Measurements from ENCODE around the gene BATF2. TPM values are rescaled to one million over a fixed set of nuclear protein-coding genes. Genes with fewer than 3 reads are reported as not detected.

BATF2 gene
- total RNA-seq, 1 experiment from 2014 or later = 0.72 TPM

DNA sequence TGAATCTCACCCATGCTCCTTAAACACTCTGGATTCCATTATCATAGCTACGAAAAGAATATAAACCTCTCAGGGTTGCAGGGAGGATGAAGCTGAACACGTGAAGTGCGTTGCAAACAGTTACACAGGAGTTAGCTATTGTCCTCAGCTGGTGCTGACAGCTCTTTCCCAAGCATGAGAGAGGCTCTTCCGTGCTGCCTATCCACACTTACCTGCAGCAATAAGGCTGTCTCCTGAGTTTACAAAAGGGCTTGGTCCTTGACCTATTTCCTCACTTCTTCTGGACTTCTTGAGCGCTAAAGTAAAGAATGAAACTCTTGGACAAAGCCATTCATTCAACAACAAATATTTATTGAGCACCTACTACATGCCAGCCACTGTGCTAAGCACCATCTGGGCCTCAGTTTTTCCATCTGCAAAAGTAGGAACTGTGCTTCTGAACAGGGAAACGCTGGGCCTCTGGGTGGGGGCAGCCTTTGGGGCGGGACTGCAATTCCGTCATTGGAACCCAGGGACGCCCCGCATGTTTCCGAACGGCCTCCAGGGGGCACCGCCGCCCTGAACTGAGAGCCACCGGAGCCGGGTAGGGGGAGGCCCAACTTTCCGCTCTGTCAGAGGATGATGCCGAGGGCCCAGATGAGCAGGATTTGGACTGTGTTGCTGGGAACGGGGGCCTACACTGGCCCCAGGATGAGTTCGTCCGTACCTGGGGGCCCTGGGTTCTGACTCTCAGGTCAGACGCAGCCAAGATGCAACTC lies 16.5 kb upstream of the BATF2 start:
- H3K4me3 Mint-ChIP-seq = peak overlapping the region; percentile 75 to 87
- Histone ChIP-seq H2BK12ac (ENCODE audit: insufficient read length, low read depth, low read length) (no peak overlapping the region), H2AK5ac (ENCODE audit: insufficient read length, low read length) (no peak overlapping the region), H3K27me3 (ENCODE audit: insufficient read depth, low read length) (no peaks in the 10 kb centered on the region), H3K79me1 (ENCODE audit: insufficient read depth, low read depth, low read length, poor library complexity, severe bottlenecking) (peaks cover 2% of the 10 kb centered on the region), H3K23me2 (ENCODE audit: insufficient read length, low read depth, low read length, poor library complexity, severe bottlenecking) (peaks cover 7% of the 10 kb centered on the region), H3K56ac (ENCODE audit: insufficient read length, low read depth, low read length) (no peak overlapping the region), H3K9ac (ENCODE audit: extremely low read depth, insufficient read length, low read length) (peak overlapping the region; percentile 66), H4K20me1 (ENCODE audit: control insufficient read depth, insufficient read depth, insufficient read length) (no peaks in the 10 kb centered on the region), H3K4ac (ENCODE audit: low read depth, low read length) (no peak overlapping the region; the same call in 1 of the 2 replicates), H3K14ac (ENCODE audit: insufficient read depth, low read length) (peak overlapping the region; percentile 89; the same call in 1 of the 2 replicates), H3T11ph (ENCODE audit: low read length) (no peak overlapping the region), H4K91ac (ENCODE audit: insufficient read length, low read depth, low read length) (no peak overlapping the region), H2BK15ac (ENCODE audit: low read depth, low read length) (peak overlapping the region; percentile 91; the same call in 1 of the 2 replicates), H3K23ac (ENCODE audit: insufficient read length, low read depth, low read length) (no peak overlapping the region), H3K27ac (ENCODE audit: insufficient read length, low read depth, low read length) (no peak overlapping the region), H2BK20ac (ENCODE audit: low read depth, low read length, poor library complexity, severe bottlenecking) (no peak overlapping the region), H3K4me1 (ENCODE audit: insufficient read depth, low read length) (no peaks in the 10 kb centered on the region), H2AFZ (ENCODE audit: low read length) (no peak overlapping the region), H4K5ac (ENCODE audit: insufficient read length, low read depth, low read length) (no peak overlapping the region), H3K4me2 (ENCODE audit: insufficient read depth, insufficient read length, low read length) (peak overlapping the region; percentile 41), H4K8ac (replicated peaks; ENCODE audit: insufficient read length, low read depth, low read length) (no peak overlapping the region), H3K9me3 (ENCODE audit: control insufficient read depth, low read depth, low read length) (no peaks in the 10 kb centered on the region), H2BK5ac (ENCODE audit: insufficient read length, low read length) (no peak overlapping the region), H3K79me2 (ENCODE audit: insufficient read depth, low read length) (no peaks in the 10 kb centered on the region), H3K18ac (ENCODE audit: insufficient read length, low read depth, low read length) (peak overlapping the region; percentile 90), H2BK120ac (ENCODE audit: low read depth, low read length, poor library complexity, severe bottlenecking) (no peak overlapping the region)
- H3K4me1 Mint-ChIP-seq = peaks cover 6 to 9% of the 10 kb centered on the region in 2 experiments
- peak overlapping the region; percentile 92 to 98 (median 97); a peak in 6 of 7 replicates for H3K27ac Mint-ChIP-seq
- H3K27me3 Mint-ChIP-seq (ENCODE audit: low read depth) = no peaks in the 10 kb centered on the region; the same call in 1 of the 2 replicates
- no CpG with 5 or more reads among the region's 22 CpGs for WGBS (ENCODE audit: extremely low coverage, insufficient read length, low lambda C conversion rate)
- DNase-seq = peak; percentile 90
- TF ChIP-seq, protein P1, sequence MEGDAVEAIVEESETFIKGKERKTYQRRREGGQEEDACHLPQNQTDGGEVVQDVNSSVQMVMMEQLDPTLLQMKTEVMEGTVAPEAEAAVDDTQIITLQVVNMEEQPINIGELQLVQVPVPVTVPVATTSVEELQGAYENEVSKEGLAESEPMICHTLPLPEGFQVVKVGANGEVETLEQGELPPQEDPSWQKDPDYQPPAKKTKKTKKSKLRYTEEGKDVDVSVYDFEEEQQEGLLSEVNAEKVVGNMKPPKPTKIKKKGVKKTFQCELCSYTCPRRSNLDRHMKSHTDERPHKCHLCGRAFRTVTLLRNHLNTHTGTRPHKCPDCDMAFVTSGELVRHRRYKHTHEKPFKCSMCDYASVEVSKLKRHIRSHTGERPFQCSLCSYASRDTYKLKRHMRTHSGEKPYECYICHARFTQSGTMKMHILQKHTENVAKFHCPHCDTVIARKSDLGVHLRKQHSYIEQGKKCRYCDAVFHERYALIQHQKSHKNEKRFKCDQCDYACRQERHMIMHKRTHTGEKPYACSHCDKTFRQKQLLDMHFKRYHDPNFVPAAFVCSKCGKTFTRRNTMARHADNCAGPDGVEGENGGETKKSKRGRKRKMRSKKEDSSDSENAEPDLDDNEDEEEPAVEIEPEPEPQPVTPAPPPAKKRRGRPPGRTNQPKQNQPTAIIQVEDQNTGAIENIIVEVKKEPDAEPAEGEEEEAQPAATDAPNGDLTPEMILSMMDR (conservative IDR thresholded peaks at IDR 0.05) = peak; percentile 75
- no peaks in the 10 kb centered on the region for H3K9me3 Mint-ChIP-seq
- H3K36me3 Mint-ChIP-seq (ENCODE audit: insufficient read depth in 1 of 3, low read depth in 3 of 3) = peaks cover 14 to 32% (median 22%) of the 10 kb centered on the region in 3 experiments

Data from H9 (cell line).